HL-60 (cell line): ENCODE measurements around the gene NUAK2.

Source experiments
- DNase-seq, 2 experiments: peaks; one replicate each; pipeline ENCODE4 v3.0.0-alpha.2; 2010 to 2020; ENCODE audit warnings: low read depth in 1 of 2, low spot score in 1 of 2
- H3K27ac ChIP-seq: fragments of 250-450 bp; sonication (Bioruptor Pico); replicated peaks from 2 replicates; pipeline ENCODE4 v1.5.1; 2020; ENCODE audit warnings: mild to moderate bottlenecking, moderate library complexity
- H3K27me3 ChIP-seq: fragments of 250-450 bp; sonication (Bioruptor Pico); 2 replicates; pipeline ENCODE4 v1.5.1; 2021; ENCODE audit warnings: mild to moderate bottlenecking, moderate library complexity; ENCODE audit not compliant: insufficient read depth, poor library complexity, severe bottlenecking
- H3K4me3 ChIP-seq: replicated peaks from 2 replicates; pipeline ENCODE4 v1.5.1; 2011; ENCODE audit warnings: mild to moderate bottlenecking, control low read depth, low read length; ENCODE audit not compliant: insufficient read depth
- CTCF ChIP-seq: IDR thresholded peaks from one replicate; pipeline ENCODE4 v1.5.1; 2011; ENCODE audit warnings: low read length, control low read depth, inconsistent platforms; ENCODE audit not compliant: insufficient read depth
- GABPA ChIP-seq: IDR thresholded peaks from 2 replicates; pipeline ENCODE4 v1.6.1; 2012; ENCODE audit warnings: low read depth
- POLR2AphosphoS5 ChIP-seq: IDR thresholded peaks from 2 replicates; pipeline ENCODE4 v1.6.1; 2012; ENCODE audit warnings: low read depth
- REST ChIP-seq: IDR thresholded peaks from 2 replicates; pipeline ENCODE4 v1.6.1; 2012; ENCODE audit warnings: low read depth; ENCODE audit not compliant: insufficient replicate concordance
- SPI1 ChIP-seq: IDR thresholded peaks from 2 replicates; pipeline ENCODE4 v1.6.1; 2012; ENCODE audit warnings: low read depth, mild to moderate bottlenecking, borderline replicate concordance

Gene NUAK2

GRCh38 chr1:205294175-205294917 lies 27.2 kb downstream of the NUAK2 start:
- Histone ChIP-seq H3K27me3 (peaks cover 6% of the 10 kb centered on the region), H3K27ac (no peak overlapping the region), H3K4me3 (no peak overlapping the region)
- no peak for TF ChIP-seq POLR2AphosphoS5
- DNase-seq, result no peak

GRCh38 chr1:205293350-205294074 lies 28.0 kb downstream of the NUAK2 start:
- TF ChIP-seq SPI1, result no peak
- no peak for TF ChIP-seq REST
- TF ChIP-seq POLR2AphosphoS5, result no peak
- TF ChIP-seq GABPA, result no peak
- Histone ChIP-seq H3K27me3 (peaks cover 6% of the 10 kb centered on the region), H3K27ac (no peak overlapping the region), H3K4me3 (no peak overlapping the region)
- no peak for DNase-seq

GRCh38 chr1:205291596-205291995 lies 29.9 kb downstream of the NUAK2 start:
- TF ChIP-seq POLR2AphosphoS5 (no peak), GABPA (no peak), REST (no peak), CTCF (no peak), SPI1 (no peak)
- DNase-seq, result no peak
- no peak overlapping the region for H3K27ac ChIP-seq
- no peak overlapping the region for H3K4me3 ChIP-seq
- H3K27me3 ChIP-seq, result peaks cover 6% of the 10 kb centered on the region

- TF ChIP-seq POLR2AphosphoS5 (peak; percentile 97), REST (no peak), CTCF (no peak), GABPA (peak; percentile 50), SPI1 (peak; percentile 98)
These were observed 33.6 kb downstream of the NUAK2 start for GRCh38 chr1:205287767-205288559.

More at GRCh38 chr1:205287767-205288559, 33.6 kb downstream of the NUAK2 start:
- H3K27ac ChIP-seq, result peak overlapping the region; percentile 45
- H3K27me3 ChIP-seq, result peaks cover 2% of the 10 kb centered on the region
- DNase-seq, result peak; percentile 40 to 92
- no peak overlapping the region for H3K4me3 ChIP-seq
